GM23338 (cell line): ENCODE results near the gene DNAAF5. TPM values are rescaled to one million over a fixed set of nuclear protein-coding genes. Genes with fewer than 3 reads are reported as not detected.

Experiments used
- ATAC-seq: fragments of 200-7000 bp; cut with Tn5 transposase; 3 replicates; pipeline ENCODE4 v1.9.1; 2020
- DNase-seq: peaks from one replicate; pipeline ENCODE4 v3.0.0-alpha.2; 2015; ENCODE audit warnings: low spot score
- H2AFZ ChIP-seq: fragments of 200-600 bp; sonication (generic); 2 replicates; pipeline ENCODE4 v1.8.0; 2016; ENCODE audit warnings: antibody characterized with exemption, mild to moderate bottlenecking, moderate library complexity
- H3F3A ChIP-seq: fragments of 200-600 bp; sonication (generic); replicated peaks from 2 replicates; pipeline ENCODE4 v1.8.0; 2017; ENCODE audit warnings: antibody characterized with exemption, mixed run types, low read depth
- H3K27ac ChIP-seq: fragments of 200-600 bp; sonication (generic); 2 replicates; pipeline ENCODE4 v1.6.1; 2016; ENCODE audit warnings: low read depth
- H3K27me3 ChIP-seq: fragments of 200-600 bp; sonication (generic); 2 replicates; pipeline ENCODE4 v1.8.0; 2016; ENCODE audit warnings: mild to moderate bottlenecking, mixed run types, moderate library complexity; ENCODE audit not compliant: insufficient read depth
- H3K36me3 ChIP-seq: fragments of 200-600 bp; sonication (generic); 2 replicates; pipeline ENCODE4 v1.8.0; 2016; ENCODE audit warnings: mild to moderate bottlenecking; ENCODE audit not compliant: insufficient read depth
- H3K4me1 ChIP-seq: fragments of 200-600 bp; sonication (generic); 2 replicates; pipeline ENCODE4 v1.8.0; 2016; ENCODE audit warnings: mild to moderate bottlenecking, moderate library complexity; ENCODE audit not compliant: insufficient read depth
- H3K4me2 ChIP-seq: fragments of 200-600 bp; sonication (generic); 2 replicates; pipeline ENCODE4 v1.7.1; 2017; ENCODE audit warnings: mixed run types
- H3K4me3 ChIP-seq: fragments of 200-600 bp; sonication (generic); 2 replicates; pipeline ENCODE4 v1.6.1; 2016; ENCODE audit warnings: mixed run types
- H3K79me2 ChIP-seq: fragments of 200-600 bp; sonication (generic); replicated peaks from 2 replicates; pipeline ENCODE4 v1.8.0; 2017; ENCODE audit warnings: mild to moderate bottlenecking; ENCODE audit not compliant: insufficient read depth
- H3K9me2 ChIP-seq: fragments of 200-600 bp; sonication (generic); 2 replicates; pipeline ENCODE4 v1.8.0; 2017; ENCODE audit not compliant: insufficient read depth
- H4K20me1 ChIP-seq: fragments of 200-600 bp; sonication (generic); replicated peaks from 2 replicates; pipeline ENCODE4 v1.8.0; 2017; ENCODE audit warnings: mild to moderate bottlenecking; ENCODE audit not compliant: insufficient read depth
- H3K27ac Mint-ChIP-seq: 2 replicates; pipeline ENCODE4 v1.8.0; 2020; ENCODE audit warnings: inconsistent platforms, mild to moderate bottlenecking, moderate library complexity, mixed read lengths
- H3K27me3 Mint-ChIP-seq: 3 replicates; pipeline ENCODE4 v1.8.0; 2022; ENCODE audit warnings: low read depth, mild to moderate bottlenecking, moderate library complexity, mixed read lengths, inconsistent platforms; ENCODE audit not compliant: insufficient read depth, poor library complexity
- H3K36me3 Mint-ChIP-seq: 3 replicates; pipeline ENCODE4 v1.8.0; 2021; ENCODE audit warnings: low read depth, mild to moderate bottlenecking, inconsistent platforms, moderate library complexity, mixed read lengths
- H3K4me1 Mint-ChIP-seq: 3 replicates; pipeline ENCODE4 v1.8.0; 2020; ENCODE audit warnings: mild to moderate bottlenecking, inconsistent platforms, mixed read lengths
- H3K4me3 Mint-ChIP-seq: 3 replicates; pipeline ENCODE4 v1.8.0; 2021; ENCODE audit warnings: moderate library complexity, mild to moderate bottlenecking, inconsistent platforms, mixed read lengths
- H3K9me3 Mint-ChIP-seq: 3 replicates; pipeline ENCODE4 v1.8.0; 2020; ENCODE audit warnings: moderate library complexity, mild to moderate bottlenecking, inconsistent platforms, mixed read lengths
- ETS1 ChIP-seq: IDR thresholded peaks from 2 replicates; pipeline ENCODE4 v1.6.1; 2016; ENCODE audit warnings: antibody characterized with exemption
- EZH2 ChIP-seq: fragments of 200-600 bp; sonication (generic); IDR thresholded peaks from one replicate; pipeline ENCODE4 v1.8.0; 2017; ENCODE audit warnings: antibody characterized with exemption, mild to moderate bottlenecking, low read depth; ENCODE audit not compliant: unreplicated experiment
- JUNB ChIP-seq: IDR thresholded peaks from one replicate; pipeline ENCODE4 v1.6.1; 2016; ENCODE audit warnings: antibody characterized with exemption; ENCODE audit not compliant: unreplicated experiment
- NANOG ChIP-seq: IDR thresholded peaks from 2 replicates; pipeline ENCODE4 v1.6.1; 2016; ENCODE audit warnings: antibody characterized with exemption, borderline replicate concordance
- REST ChIP-seq: IDR thresholded peaks from one replicate; pipeline ENCODE4 v1.6.1; 2018; ENCODE audit warnings: antibody characterized with exemption; ENCODE audit not compliant: unreplicated experiment
- ZNF331 ChIP-seq: fragments of 250-450 bp; sonication (Bioruptor Pico); IDR thresholded peaks from 2 replicates; pipeline ENCODE4 v1.5.0; 2020; ENCODE audit warnings: low read depth, mild to moderate bottlenecking, moderate library complexity
- polyA plus RNA-seq: library from polyadenylated mRNA; unstranded; fragments of >200 nt; fragmentation: Nextera tagmentation; extraction: Ambion mirVana; gene quantifications from 2 replicates; pipeline ENCODE4 v1.2.1, GENCODE V29; 2016
- total RNA-seq: library from RNA; depleted of rRNA; stranded (reverse); fragments of >200 nt; shearing (Covaris generic); gene quantifications from 2 replicates; pipeline ENCODE4 v1.2.3, GENCODE V29; 2014
- TF ChIP-seq, protein P1 (sequence below), 2 experiments: fragments of 200-600 bp in 1 of 2; sonication (generic) in 1 of 2; conservative IDR thresholded peaks; 2 replicates each; pipeline versions ENCODE4 v1.5.1 to v1.6.1; 2016 to 2017; ENCODE audit warnings: antibody characterized with exemption in 2 of 2, low read depth in 2 of 2, mild to moderate bottlenecking in 2 of 2, moderate library complexity in 1 of 2
- TF ChIP-seq, protein P2 (sequence below): fragments of 250-450 bp; sonication (Bioruptor Pico); IDR thresholded peaks from 2 replicates; pipeline ENCODE4 v1.5.0; 2020; ENCODE audit warnings: mild to moderate bottlenecking, moderate library complexity

Gene DNAAF5
- total and polyA plus RNA-seq, 2 experiments from 2014 or later: 20.4 to 86.7 TPM

DNA sequence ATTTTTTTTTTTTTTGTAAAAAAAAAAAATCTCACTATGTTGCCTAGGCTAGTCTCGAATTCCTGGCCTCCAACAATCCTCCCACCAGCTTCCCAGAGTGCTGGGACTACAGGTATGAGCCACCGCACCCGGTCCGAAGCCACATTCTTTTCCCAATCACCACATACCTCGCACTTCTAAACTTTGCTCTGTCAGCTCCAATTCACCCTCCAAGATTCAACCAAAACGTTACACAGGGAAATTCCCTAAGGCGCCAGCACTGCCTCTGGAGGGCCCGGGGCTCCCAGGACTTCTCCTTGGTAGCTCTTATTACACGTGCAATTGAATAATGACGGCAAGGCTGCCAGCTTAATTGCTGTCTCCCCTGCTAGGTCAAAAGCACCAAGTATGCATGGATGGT is 10.3 kb upstream of the DNAAF5 start:
- H3K4me2 ChIP-seq: no peak overlapping the region
- TF ChIP-seq JUNB: no peak
- TF ChIP-seq, protein P1, sequence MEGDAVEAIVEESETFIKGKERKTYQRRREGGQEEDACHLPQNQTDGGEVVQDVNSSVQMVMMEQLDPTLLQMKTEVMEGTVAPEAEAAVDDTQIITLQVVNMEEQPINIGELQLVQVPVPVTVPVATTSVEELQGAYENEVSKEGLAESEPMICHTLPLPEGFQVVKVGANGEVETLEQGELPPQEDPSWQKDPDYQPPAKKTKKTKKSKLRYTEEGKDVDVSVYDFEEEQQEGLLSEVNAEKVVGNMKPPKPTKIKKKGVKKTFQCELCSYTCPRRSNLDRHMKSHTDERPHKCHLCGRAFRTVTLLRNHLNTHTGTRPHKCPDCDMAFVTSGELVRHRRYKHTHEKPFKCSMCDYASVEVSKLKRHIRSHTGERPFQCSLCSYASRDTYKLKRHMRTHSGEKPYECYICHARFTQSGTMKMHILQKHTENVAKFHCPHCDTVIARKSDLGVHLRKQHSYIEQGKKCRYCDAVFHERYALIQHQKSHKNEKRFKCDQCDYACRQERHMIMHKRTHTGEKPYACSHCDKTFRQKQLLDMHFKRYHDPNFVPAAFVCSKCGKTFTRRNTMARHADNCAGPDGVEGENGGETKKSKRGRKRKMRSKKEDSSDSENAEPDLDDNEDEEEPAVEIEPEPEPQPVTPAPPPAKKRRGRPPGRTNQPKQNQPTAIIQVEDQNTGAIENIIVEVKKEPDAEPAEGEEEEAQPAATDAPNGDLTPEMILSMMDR (conservative IDR thresholded peaks at IDR 0.05; ENCODE audit: low read depth in 2 of 2): no peak
- no peaks in the 10 kb centered on the region for H3F3A ChIP-seq
- H3K36me3 ChIP-seq: no peaks in the 10 kb centered on the region
- DNase-seq: no peak
- Mint-ChIP-seq H3K27ac (no peak overlapping the region), H3K4me3 (no peak overlapping the region), H3K9me3 (peaks cover 26% of the 10 kb centered on the region), H3K36me3 (peaks cover 51% of the 10 kb centered on the region), H3K27me3 (peaks cover 17% of the 10 kb centered on the region), H3K4me1 (peaks cover 23% of the 10 kb centered on the region)
- H3K27ac ChIP-seq: no peak overlapping the region
- no peaks in the 10 kb centered on the region for H3K9me2 ChIP-seq
- H3K27me3 ChIP-seq: no peaks in the 10 kb centered on the region
- no peak overlapping the region for H2AFZ ChIP-seq
- peaks cover 63% of the 10 kb centered on the region for H3K79me2 ChIP-seq
- ATAC-seq: no peak
- peaks cover 7% of the 10 kb centered on the region for H4K20me1 ChIP-seq
- no peak overlapping the region for H3K4me3 ChIP-seq
- H3K4me1 ChIP-seq: peaks cover 3% of the 10 kb centered on the region; the same call in 1 of the 2 replicates

GRCh38 chr7:716636-717035 is 9.9 kb upstream of the DNAAF5 start:
- peaks cover 55% of the 10 kb centered on the region for H3K36me3 Mint-ChIP-seq
- no peak for DNase-seq
- H3K9me3 Mint-ChIP-seq: peaks cover 30% of the 10 kb centered on the region
- Histone ChIP-seq H4K20me1 (peaks cover 7% of the 10 kb centered on the region), H3K36me3 (no peaks in the 10 kb centered on the region), H3K79me2 (peaks cover 64% of the 10 kb centered on the region), H3K4me1 (0 out of 2 replicates have a peak, but pooled peaks cover 3% of the 10 kb centered on the region), H2AFZ (no peak overlapping the region), H3K27ac (no peak overlapping the region), H3F3A (no peaks in the 10 kb centered on the region), H3K4me2 (no peak overlapping the region), H3K4me3 (no peak overlapping the region), H3K27me3 (no peaks in the 10 kb centered on the region), H3K9me2 (no peaks in the 10 kb centered on the region)
- H3K4me3 Mint-ChIP-seq: no peak overlapping the region
- TF ChIP-seq ZNF331 (CRISPR knock-in tag) (no peak), JUNB (no peak), NANOG (no peak), REST (no peak), EZH2 (no peak), ETS1 (no peak)
- TF ChIP-seq, protein P2, sequence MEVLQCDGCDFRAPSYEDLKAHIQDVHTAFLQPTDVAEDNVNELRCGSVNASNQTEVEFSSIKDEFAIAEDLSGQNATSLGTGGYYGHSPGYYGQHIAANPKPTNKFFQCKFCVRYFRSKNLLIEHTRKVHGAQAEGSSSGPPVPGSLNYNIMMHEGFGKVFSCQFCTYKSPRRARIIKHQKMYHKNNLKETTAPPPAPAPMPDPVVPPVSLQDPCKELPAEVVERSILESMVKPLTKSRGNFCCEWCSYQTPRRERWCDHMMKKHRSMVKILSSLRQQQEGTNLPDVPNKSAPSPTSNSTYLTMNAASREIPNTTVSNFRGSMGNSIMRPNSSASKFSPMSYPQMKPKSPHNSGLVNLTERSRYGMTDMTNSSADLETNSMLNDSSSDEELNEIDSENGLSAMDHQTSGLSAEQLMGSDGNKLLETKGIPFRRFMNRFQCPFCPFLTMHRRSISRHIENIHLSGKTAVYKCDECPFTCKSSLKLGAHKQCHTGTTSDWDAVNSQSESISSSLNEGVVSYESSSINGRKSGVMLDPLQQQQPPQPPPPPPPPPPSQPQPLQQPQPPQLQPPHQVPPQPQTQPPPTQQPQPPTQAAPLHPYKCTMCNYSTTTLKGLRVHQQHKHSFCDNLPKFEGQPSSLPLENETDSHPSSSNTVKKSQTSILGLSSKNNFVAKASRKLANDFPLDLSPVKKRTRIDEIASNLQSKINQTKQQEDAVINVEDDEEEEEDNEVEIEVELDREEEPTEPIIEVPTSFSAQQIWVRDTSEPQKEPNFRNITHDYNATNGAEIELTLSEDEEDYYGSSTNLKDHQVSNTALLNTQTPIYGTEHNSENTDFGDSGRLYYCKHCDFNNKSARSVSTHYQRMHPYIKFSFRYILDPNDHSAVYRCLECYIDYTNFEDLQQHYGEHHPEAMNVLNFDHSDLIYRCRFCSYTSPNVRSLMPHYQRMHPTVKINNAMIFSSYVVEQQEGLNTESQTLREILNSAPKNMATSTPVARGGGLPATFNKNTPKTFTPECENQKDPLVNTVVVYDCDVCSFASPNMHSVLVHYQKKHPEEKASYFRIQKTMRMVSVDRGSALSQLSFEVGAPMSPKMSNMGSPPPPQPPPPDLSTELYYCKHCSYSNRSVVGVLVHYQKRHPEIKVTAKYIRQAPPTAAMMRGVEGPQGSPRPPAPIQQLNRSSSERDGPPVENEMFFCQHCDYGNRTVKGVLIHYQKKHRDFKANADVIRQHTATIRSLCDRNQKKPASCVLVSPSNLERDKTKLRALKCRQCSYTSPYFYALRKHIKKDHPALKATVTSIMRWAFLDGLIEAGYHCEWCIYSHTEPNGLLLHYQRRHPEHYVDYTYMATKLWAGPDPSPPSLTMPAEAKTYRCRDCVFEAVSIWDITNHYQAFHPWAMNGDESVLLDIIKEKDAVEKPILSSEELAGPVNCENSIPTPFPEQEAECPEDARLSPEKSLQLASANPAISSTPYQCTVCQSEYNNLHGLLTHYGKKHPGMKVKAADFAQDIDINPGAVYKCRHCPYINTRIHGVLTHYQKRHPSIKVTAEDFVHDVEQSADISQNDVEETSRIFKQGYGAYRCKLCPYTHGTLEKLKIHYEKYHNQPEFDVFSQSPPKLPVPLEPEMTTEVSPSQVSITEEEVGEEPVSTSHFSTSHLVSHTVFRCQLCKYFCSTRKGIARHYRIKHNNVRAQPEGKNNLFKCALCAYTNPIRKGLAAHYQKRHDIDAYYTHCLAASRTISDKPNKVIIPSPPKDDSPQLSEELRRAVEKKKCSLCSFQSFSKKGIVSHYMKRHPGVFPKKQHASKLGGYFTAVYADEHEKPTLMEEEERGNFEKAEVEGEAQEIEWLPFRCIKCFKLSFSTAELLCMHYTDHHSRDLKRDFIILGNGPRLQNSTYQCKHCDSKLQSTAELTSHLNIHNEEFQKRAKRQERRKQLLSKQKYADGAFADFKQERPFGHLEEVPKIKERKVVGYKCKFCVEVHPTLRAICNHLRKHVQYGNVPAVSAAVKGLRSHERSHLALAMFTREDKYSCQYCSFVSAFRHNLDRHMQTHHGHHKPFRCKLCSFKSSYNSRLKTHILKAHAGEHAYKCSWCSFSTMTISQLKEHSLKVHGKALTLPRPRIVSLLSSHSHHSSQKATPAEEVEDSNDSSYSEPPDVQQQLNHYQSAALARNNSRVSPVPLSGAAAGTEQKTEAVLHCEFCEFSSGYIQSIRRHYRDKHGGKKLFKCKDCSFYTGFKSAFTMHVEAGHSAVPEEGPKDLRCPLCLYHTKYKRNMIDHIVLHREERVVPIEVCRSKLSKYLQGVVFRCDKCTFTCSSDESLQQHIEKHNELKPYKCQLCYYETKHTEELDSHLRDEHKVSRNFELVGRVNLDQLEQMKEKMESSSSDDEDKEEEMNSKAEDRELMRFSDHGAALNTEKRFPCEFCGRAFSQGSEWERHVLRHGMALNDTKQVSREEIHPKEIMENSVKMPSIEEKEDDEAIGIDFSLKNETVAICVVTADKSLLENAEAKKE: no peak
- ATAC-seq: no peak
- H3K27ac Mint-ChIP-seq: no peak overlapping the region
- peaks cover 20% of the 10 kb centered on the region for H3K4me1 Mint-ChIP-seq
- H3K27me3 Mint-ChIP-seq: peaks cover 17% of the 10 kb centered on the region
